HCT116 (cell line): ENCODE data around the gene CHMP1B.

Experiments used
- CTCF ChIP-seq, 3 experiments: fragments of 200-600 bp in 1 of 3; sonication (generic) in 1 of 3; IDR thresholded peaks in 2 of 3; conservative IDR thresholded peaks in 1 of 3; 2 replicates each; pipeline ENCODE4 v1.5.1; 2012 to 2017; ENCODE audit warnings: low read depth in 2 of 3, low read length in 2 of 3, antibody characterized with exemption in 1 of 3, borderline replicate concordance in 1 of 3, control low read depth in 1 of 3, mild to moderate bottlenecking in 1 of 3, mixed read lengths in 1 of 3, mixed run types in 1 of 3, moderate library complexity in 1 of 3; ENCODE audit not compliant: insufficient read depth in 1 of 3
- EZH2 ChIP-seq: fragments of 200-600 bp; sonication (generic); IDR thresholded peaks from 2 replicates; pipeline ENCODE4 v1.6.1; 2017; ENCODE audit warnings: antibody characterized with exemption, mixed run types
- EZH2phosphoT487 ChIP-seq: fragments of 200-600 bp; IDR thresholded peaks from 2 replicates; pipeline ENCODE4 v1.6.1; 2018; ENCODE audit warnings: antibody characterized with exemption, borderline replicate concordance
- JUND ChIP-seq: IDR thresholded peaks from 2 replicates; pipeline ENCODE4 v1.6.1; 2012
- POLR2A ChIP-seq: IDR thresholded peaks from 2 replicates; pipeline ENCODE4 v1.7.0; 2011; ENCODE audit warnings: borderline replicate concordance; ENCODE audit not compliant: insufficient read depth, insufficient read length; ENCODE audit errors: extremely low read depth
- SRF ChIP-seq: IDR thresholded peaks from 2 replicates; pipeline ENCODE4 v1.6.1; 2012; ENCODE audit warnings: low read depth
- ZNF274 ChIP-seq: fragments of 200-500 bp; sonication (Bioruptor generic); IDR thresholded peaks from 2 replicates; pipeline ENCODE4 v1.6.1; 2014; ENCODE audit warnings: mild to moderate bottlenecking, low read depth, low read length, inconsistent platforms

GRCh38 chr18:11880586-11881304 lies 29.5 kb downstream of the CHMP1B start:
- TF ChIP-seq CTCF (IDR thresholded peaks at IDR 0.05 in 2 of 3, conservative IDR thresholded peaks at IDR 0.05 in 1 of 3; ENCODE audit: borderline replicate concordance in 1 of 3, insufficient read depth in 1 of 3, low read depth in 2 of 3, low read length in 2 of 3) (no peak), JUND (no peak), EZH2phosphoT487 (no peak), EZH2 (no peak), ZNF274 (no peak), POLR2A (no peak), SRF (no peak)
